Neutrophil (primary cell): ENCODE results near the gene CCL16.
A peak's percentile ranks its signal among the peaks of the same experiment; 100 is the strongest.

ENCODE experiments used
- H3K27ac ChIP-seq: fragments of 200-600 bp; sonication (generic); 2 replicates; pipeline ENCODE4 v1.5.1; 2016; ENCODE audit warnings: mild to moderate bottlenecking, moderate library complexity
- H3K27me3 ChIP-seq: fragments of 200-600 bp; sonication (generic); 2 replicates; pipeline ENCODE4 v1.6.0; 2016; ENCODE audit warnings: mild to moderate bottlenecking
- H3K36me3 ChIP-seq: fragments of 200-600 bp; sonication (generic); 2 replicates; pipeline ENCODE4 v1.5.1; 2017
- H3K4me1 ChIP-seq, 2 experiments: fragments of 200-600 bp in 1 of 2; sonication (generic) in 1 of 2; 1 replicate in 1 of 2; 2 replicates in 1 of 2; pipeline versions ENCODE4 v1.5.1 to v1.6.1; 2013 to 2016; ENCODE audit warnings: low read depth in 1 of 2, low read length in 1 of 2, mild to moderate bottlenecking in 1 of 2, moderate library complexity in 1 of 2; ENCODE audit not compliant: control insufficient read depth in 1 of 2, insufficient read depth in 1 of 2
- H3K4me3 ChIP-seq, 2 experiments: fragments of 200-600 bp in 1 of 2; sonication (generic) in 1 of 2; 1 replicate in 1 of 2; 2 replicates in 1 of 2; pipeline ENCODE4 v1.5.1; 2013 to 2016; ENCODE audit warnings: low read depth in 1 of 2, low read length in 1 of 2, mild to moderate bottlenecking in 1 of 2, moderate library complexity in 1 of 2
- H3K9me3 ChIP-seq: fragments of 200-600 bp; sonication (generic); 2 replicates; pipeline ENCODE4 v1.5.1; 2016
- CTCF ChIP-seq: fragments of 200-600 bp; sonication (generic); IDR thresholded peaks from 2 replicates; pipeline ENCODE4 v1.5.1; 2016; ENCODE audit warnings: antibody characterized with exemption

Gene CCL16

GRCh38 chr17:35934760-35935159 is 46.5 kb downstream of the CCL16 start:
- Histone ChIP-seq H3K9me3 (no peaks in the 10 kb centered on the region), H3K27ac (no peak overlapping the region), H3K36me3 (no peaks in the 10 kb centered on the region), H3K4me1 (peaks cover 11% of the 10 kb centered on the region in 2 experiments), H3K27me3 (peaks cover 13% of the 10 kb centered on the region), H3K4me3 (no peak overlapping the region)
- TF ChIP-seq CTCF: no peak

- TF ChIP-seq CTCF: no peak
- no peak overlapping the region for H3K27ac ChIP-seq
- no peak overlapping the region for H3K4me3 ChIP-seq
- H3K27me3 ChIP-seq: peaks cover 15% of the 10 kb centered on the region
- H3K4me1 ChIP-seq: peaks cover 11% of the 10 kb centered on the region in 2 experiments
- no peaks in the 10 kb centered on the region for H3K9me3 ChIP-seq
- no peaks in the 10 kb centered on the region for H3K36me3 ChIP-seq
Measured at GRCh38 chr17:35932586-35932985, 48.7 kb downstream of the CCL16 start.

- Histone ChIP-seq H3K36me3 (no peaks in the 10 kb centered on the region), H3K4me1 (peaks cover 11% of the 10 kb centered on the region in 2 experiments), H3K9me3 (no peaks in the 10 kb centered on the region), H3K4me3 (no peak overlapping the region), H3K27ac (no peak overlapping the region), H3K27me3 (peaks cover 15% of the 10 kb centered on the region)
- no peak for TF ChIP-seq CTCF
Measured at GRCh38 chr17:35931794-35932425, 49.4 kb downstream of the CCL16 start.

GRCh38 chr17:35930211-35931065 is 50.9 kb downstream of the CCL16 start, which contains the start of gene RDM1:
Gene RDM1 (minus strand): TSS chr17:35930773. CDS start chr17:35930727, 46 bp downstream.
- Histone ChIP-seq H3K4me3 (peak within 1 kb of the TSS; percentile 24 to 29), H3K27ac (no peak within 1 kb of the TSS), H3K9me3 (no peaks in the 10 kb centered on the region), H3K27me3 (peaks cover 15% of the 10 kb centered on the region), H3K36me3 (no peaks in the 10 kb centered on the region), H3K4me1 (peaks cover 11% of the 10 kb centered on the region in 2 experiments)
- TF ChIP-seq CTCF: no peak

GRCh38 chr17:35927714-35928113 is 53.6 kb downstream of the CCL16 start:
- H3K36me3 ChIP-seq: no peaks in the 10 kb centered on the region
- H3K27ac ChIP-seq: no peak overlapping the region
- peaks cover 15% of the 10 kb centered on the region for H3K27me3 ChIP-seq
- peaks cover 11% of the 10 kb centered on the region in 2 experiments for H3K4me1 ChIP-seq
- no peak overlapping the region for H3K4me3 ChIP-seq
- H3K9me3 ChIP-seq: no peaks in the 10 kb centered on the region
- no peak for TF ChIP-seq CTCF
